Muscle layer of duodenum (tissue), 2 donors: ENCODE measurements around the gene PIM3.

Experiments used
- H3K27ac ChIP-seq: one replicate; pipeline ENCODE4 v1.7.0; 2013; ENCODE audit warnings: mild to moderate bottlenecking, low read length
- H3K27me3 ChIP-seq: one replicate; pipeline ENCODE4 v1.7.0; 2013; ENCODE audit warnings: low read depth, mild to moderate bottlenecking, control low read depth, low read length
- H3K36me3 ChIP-seq, 2 donors: one replicate each; pipeline ENCODE4 v1.7.0; 2013; ENCODE audit warnings: low read length in 2 of 2, control low read depth in 1 of 2, mild to moderate bottlenecking in 1 of 2; ENCODE audit not compliant: insufficient read depth in 2 of 2, control insufficient read depth in 1 of 2
- H3K4me1 ChIP-seq, 2 donors: one replicate each; pipeline ENCODE4 v1.7.0; 2013; ENCODE audit warnings: low read length in 2 of 2, mild to moderate bottlenecking in 2 of 2, control low read depth in 1 of 2, moderate library complexity in 1 of 2; ENCODE audit not compliant: insufficient read depth in 2 of 2, control insufficient read depth in 1 of 2
- H3K4me3 ChIP-seq, 2 donors: one replicate each; pipeline ENCODE4 v1.7.0; 2013; ENCODE audit warnings: low read length in 2 of 2, low read depth in 1 of 2, mild to moderate bottlenecking in 1 of 2
- H3K9me3 ChIP-seq, 2 donors: one replicate each; pipeline ENCODE4 v1.7.0; 2013; ENCODE audit warnings: low read length in 2 of 2, control low read depth in 1 of 2, mild to moderate bottlenecking in 1 of 2; ENCODE audit not compliant: control insufficient read depth in 1 of 2
- donor health status: healthy.

Gene PIM3

DNA sequence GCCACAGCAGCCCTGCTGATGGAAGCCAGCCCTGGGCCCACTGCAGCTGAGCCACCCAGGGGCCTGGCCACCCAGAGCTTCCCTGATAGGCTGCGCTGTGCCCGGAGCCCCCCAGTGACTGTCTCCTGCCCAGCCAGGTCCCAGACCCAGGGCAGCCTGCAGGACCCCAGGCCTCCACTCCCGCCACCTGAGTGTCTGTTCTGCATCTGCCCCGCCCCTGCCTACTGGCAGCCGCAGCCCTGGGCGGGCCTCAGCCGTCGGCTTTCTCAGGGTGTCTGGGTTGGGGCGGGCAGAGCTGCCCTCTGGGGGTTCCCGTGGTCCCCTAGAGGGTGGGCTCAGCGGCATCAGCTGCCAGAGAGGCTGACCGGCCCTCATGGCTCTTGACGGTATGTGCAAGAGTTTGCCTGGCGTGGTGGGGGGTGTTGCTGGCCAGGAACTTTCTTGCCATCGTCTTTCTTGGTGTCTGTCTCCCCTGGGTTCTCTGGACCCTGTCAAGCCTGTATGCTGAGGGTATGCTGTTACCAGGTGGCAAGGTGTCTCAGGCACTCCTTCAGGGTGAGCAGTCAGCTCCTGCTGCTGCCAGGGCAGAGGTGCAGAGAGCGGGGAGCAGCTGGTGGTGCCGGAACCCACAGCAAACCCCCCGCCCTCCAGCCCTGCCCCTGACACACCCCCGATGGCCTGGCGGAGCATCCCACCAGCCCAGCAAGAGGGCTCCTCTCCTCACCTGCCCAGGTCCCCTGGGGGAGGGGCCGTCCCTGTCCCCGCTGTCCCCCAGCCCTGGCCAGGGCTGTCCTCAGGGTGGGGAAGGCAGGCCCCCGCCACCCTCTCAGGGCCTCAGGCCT lies 12.2 kb upstream of the PIM3 start:
- H3K4me3 ChIP-seq, result peak overlapping the region in 1 of 2 donors; percentile 26
- H3K4me1 ChIP-seq, result peaks cover 4 to 14% of the 10 kb centered on the region in 2 donors
- H3K9me3 ChIP-seq, result no peaks in the 10 kb centered on the region
- H3K27me3 ChIP-seq, result no peaks in the 10 kb centered on the region
- no peaks in the 10 kb centered on the region for H3K36me3 ChIP-seq
- peak overlapping the region; percentile 77 for H3K27ac ChIP-seq

GRCh38 chr22:49948958-49949913 lies 11.3 kb upstream of the PIM3 start:
- no peak overlapping the region for H3K4me3 ChIP-seq
- no peaks in the 10 kb centered on the region for H3K9me3 ChIP-seq
- no peaks in the 10 kb centered on the region for H3K27me3 ChIP-seq
- peaks cover 4 to 15% of the 10 kb centered on the region in 2 donors for H3K4me1 ChIP-seq
- no peaks in the 10 kb centered on the region for H3K36me3 ChIP-seq
- H3K27ac ChIP-seq, result peak overlapping the region; percentile 77

DNA sequence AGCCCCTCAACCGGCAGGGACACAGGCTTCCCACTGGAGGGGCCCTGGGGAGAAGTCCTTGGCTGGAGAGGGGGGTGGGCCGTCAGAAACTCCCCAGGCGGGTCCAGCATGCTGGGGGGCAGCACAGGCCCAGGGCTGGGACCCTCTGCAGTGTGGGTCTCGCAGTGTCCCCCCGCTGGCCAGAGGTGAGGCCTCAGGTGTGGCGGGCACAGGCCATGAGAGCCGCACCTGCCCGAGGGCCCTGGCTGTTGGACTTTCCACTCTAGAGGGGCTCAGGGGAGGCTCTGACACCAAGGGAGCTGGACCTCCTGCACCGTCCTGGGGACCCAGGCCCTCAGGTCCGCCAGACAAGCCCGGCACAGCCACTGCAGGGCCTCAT lies 10.7 kb upstream of the PIM3 start:
- peaks cover 4 to 22% of the 10 kb centered on the region in 2 donors for H3K4me1 ChIP-seq
- no peaks in the 10 kb centered on the region for H3K36me3 ChIP-seq
- no peak overlapping the region for H3K4me3 ChIP-seq
- no peaks in the 10 kb centered on the region for H3K27me3 ChIP-seq
- H3K27ac ChIP-seq, result peak overlapping the region; percentile 74
- H3K9me3 ChIP-seq, result no peaks in the 10 kb centered on the region

GRCh38 chr22:49950396-49950994 lies 10.1 kb upstream of the PIM3 start:
- H3K27ac ChIP-seq, result peak overlapping the region; percentile 63
- H3K36me3 ChIP-seq, result no peaks in the 10 kb centered on the region
- H3K27me3 ChIP-seq, result no peaks in the 10 kb centered on the region
- H3K9me3 ChIP-seq, result no peaks in the 10 kb centered on the region
- peaks cover 4 to 23% of the 10 kb centered on the region in 2 donors for H3K4me1 ChIP-seq
- no peak overlapping the region for H3K4me3 ChIP-seq

GRCh38 chr22:49951000-49951677 lies 9.4 kb upstream of the PIM3 start:
- no peaks in the 10 kb centered on the region for H3K36me3 ChIP-seq
- H3K27me3 ChIP-seq, result no peaks in the 10 kb centered on the region
- no peak overlapping the region for H3K4me3 ChIP-seq
- peaks cover 4 to 23% of the 10 kb centered on the region in 2 donors for H3K4me1 ChIP-seq
- H3K27ac ChIP-seq, result peak overlapping the region; percentile 63
- H3K9me3 ChIP-seq, result no peaks in the 10 kb centered on the region

DNA sequence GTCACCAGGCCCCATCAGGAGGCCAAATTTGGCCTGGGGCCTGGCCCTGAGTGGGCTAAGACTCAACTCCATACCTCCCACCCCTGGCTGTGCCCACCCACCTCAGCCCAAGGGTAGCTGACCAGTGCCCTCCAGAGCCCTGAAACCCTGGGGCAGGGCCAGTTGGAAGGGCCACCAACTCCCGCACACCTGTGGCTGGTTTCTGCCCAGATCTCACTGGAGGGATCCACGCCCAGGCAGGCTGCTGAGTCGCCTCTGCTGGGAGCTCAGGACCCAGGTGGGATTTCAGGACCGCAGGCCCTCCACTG lies 8.9 kb upstream of the PIM3 start:
- H3K4me3 ChIP-seq, result no peak overlapping the region

DNA sequence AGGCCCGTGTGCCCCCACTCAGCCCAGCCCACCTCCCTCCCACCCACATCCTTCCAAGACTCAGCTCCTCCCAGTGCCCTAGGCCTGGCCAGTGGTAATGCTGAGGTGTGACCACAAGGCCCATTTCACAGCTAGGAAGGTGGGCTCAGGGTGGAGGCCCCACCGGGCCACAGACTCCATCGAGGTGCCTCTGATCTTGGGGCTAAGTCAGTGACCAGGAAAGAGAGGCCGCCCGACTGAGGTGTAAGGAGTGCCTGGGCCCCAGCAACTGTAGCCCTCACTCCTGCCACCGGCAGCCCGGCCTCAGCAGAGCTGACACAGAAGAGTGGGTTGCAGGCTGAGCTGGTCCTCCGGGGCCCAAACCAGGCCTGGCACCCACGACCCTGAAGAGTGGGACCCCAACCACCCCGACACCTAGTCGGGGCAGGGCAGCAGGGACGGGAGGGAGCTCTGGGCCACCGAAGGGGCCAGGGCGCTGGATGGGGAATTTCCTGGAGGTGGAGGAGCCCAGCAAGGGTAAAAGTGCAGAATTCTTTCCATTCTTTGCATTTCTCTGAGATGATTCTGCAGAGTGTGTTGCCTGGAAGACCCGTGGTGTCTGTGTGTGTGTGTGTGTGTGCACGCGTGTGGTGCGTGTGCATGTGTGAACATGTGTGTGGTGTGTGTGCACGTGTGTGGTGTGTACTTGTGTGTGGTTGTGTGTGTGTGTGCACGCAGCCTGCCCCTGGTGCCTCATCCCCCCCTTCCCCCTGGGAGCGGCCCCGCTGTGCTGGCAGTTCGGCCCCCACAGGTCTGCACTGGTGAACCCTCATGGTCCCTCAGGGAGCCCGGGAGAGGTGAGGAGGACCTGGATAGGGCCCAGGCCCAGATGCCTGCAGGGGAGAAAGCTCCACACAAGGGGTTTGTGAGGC lies 8.3 kb upstream of the PIM3 start:
- Histone ChIP-seq H3K36me3 (no peaks in the 10 kb centered on the region), H3K27ac (peak overlapping the region; percentile 51), H3K4me3 (no peak overlapping the region), H3K27me3 (no peaks in the 10 kb centered on the region), H3K9me3 (no peaks in the 10 kb centered on the region), H3K4me1 (peaks cover 4 to 23% of the 10 kb centered on the region in 2 donors)

More for the DNA sequence above, 8.9 kb upstream of the PIM3 start:
- H3K4me1 ChIP-seq, result peaks cover 4 to 23% of the 10 kb centered on the region in 2 donors
- H3K36me3 ChIP-seq, result no peaks in the 10 kb centered on the region
- no peaks in the 10 kb centered on the region for H3K9me3 ChIP-seq
- peak overlapping the region; percentile 51 for H3K27ac ChIP-seq
- no peaks in the 10 kb centered on the region for H3K27me3 ChIP-seq

DNA sequence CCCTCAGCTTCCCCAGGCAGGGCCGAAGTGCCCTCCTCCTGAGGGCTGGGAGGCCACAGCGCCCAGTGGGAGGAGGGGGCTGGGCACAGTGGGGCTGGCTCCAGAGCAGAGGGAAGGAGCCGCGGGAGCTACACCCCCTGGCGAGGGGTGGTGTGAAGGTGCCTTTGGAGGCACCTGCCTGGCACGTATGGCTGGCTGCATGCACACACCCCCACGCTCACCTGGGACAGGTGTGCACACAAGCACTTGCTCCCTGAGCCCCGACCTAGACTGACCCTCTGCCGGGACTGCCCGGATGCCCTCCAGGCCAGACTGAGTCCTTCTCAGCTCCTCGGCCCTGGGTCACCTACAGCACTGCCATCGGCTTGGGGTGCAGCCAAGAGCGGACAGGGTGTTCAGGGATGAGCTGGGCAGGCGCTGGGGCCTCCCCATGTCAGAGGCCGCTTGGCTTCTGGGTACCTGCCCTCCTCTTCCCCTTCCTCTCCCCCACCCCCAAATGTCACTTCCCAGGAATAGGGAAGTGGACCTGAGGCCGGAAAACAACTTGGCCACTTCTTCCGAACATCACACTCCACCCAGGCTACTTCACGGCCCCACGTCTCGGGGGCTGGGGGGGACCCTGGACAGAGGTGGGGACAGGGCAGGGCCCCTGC lies 7.4 kb upstream of the PIM3 start:
- Histone ChIP-seq H3K4me1 (peaks cover 4 to 23% of the 10 kb centered on the region in 2 donors), H3K36me3 (no peaks in the 10 kb centered on the region), H3K27me3 (no peaks in the 10 kb centered on the region), H3K27ac (no peak overlapping the region), H3K9me3 (no peaks in the 10 kb centered on the region), H3K4me3 (no peak overlapping the region)

DNA sequence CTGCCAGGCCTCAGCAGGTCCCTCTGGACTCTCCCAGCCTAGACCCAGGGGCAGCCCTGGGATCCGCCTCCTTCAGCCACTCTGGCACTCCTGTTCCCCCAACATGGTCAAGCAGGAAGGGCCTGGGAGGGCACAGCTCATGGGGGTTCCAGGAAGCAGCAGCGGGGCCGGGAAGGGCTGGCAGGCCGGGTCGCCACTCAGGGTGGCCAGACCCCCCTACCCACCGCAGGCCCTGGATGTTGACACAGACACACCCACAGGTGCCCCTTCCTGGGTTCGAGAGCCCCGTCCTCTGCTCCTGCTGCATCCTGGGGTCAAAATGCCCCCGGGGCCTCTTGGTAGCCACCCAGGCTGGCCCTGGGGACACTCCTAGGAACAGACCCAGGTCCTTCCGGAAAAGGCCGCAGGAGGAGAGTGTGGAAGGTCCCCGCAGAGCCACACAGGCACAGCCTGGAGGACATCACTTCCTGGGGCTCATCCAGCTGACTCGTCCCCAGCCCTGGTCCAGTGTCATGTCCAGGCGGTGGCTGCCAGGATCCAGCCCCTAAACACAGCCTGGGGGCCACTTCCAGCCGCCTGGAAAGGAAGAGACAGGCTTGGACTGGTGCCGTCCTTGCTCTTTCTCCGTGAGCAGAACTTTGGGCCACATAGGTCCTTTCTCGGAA lies 6.8 kb upstream of the PIM3 start:
- H3K27me3 ChIP-seq, result no peaks in the 10 kb centered on the region
- H3K36me3 ChIP-seq, result no peaks in the 10 kb centered on the region
- peaks cover 4 to 23% of the 10 kb centered on the region in 2 donors for H3K4me1 ChIP-seq
- H3K27ac ChIP-seq, result no peak overlapping the region
- no peaks in the 10 kb centered on the region for H3K9me3 ChIP-seq
- no peak overlapping the region for H3K4me3 ChIP-seq
